Mucosa of descending colon (tissue), 3 donors: ENCODE measurements around the gene PTCRA. TPM values are rescaled to one million over a fixed set of nuclear protein-coding genes. Genes with fewer than 3 reads are reported as not detected.
A peak's percentile ranks its signal among the peaks of the same experiment; 100 is the strongest.

Experiments
- ATAC-seq: fragments of 200-7000 bp; cut with Tn5 transposase; one replicate; pipeline ENCODE4 v1.9.1; 2020; ENCODE audit warnings: mild to moderate bottlenecking, moderate library complexity
- DNase-seq, 3 donors: peaks; one replicate each; pipeline ENCODE4 v3.0.0-alpha.2; 2020
- H3K36me3 ChIP-seq: fragments of 200-600 bp; one replicate; pipeline ENCODE4 v1.8.0; 2021; ENCODE audit warnings: low read depth, mild to moderate bottlenecking
- H3K4me1 ChIP-seq: fragments of 200-600 bp; one replicate; pipeline ENCODE4 v1.8.0; 2021; ENCODE audit warnings: low read depth, mild to moderate bottlenecking
- H3K4me3 ChIP-seq: fragments of 200-600 bp; one replicate; pipeline ENCODE4 v1.8.0; 2021; ENCODE audit warnings: mild to moderate bottlenecking
- H3K9me3 ChIP-seq: fragments of 200-600 bp; one replicate; pipeline ENCODE4 v1.8.0; 2021; ENCODE audit warnings: mild to moderate bottlenecking
- intact Hi-C, 2 donors: fragments of 100-400 bp; cut with DNase I in 1 of 2; cut with micrococcal nuclease in 1 of 2; formaldehyde crosslinking; loops; one replicate each; pipeline versions ENCODE4 v1.11.0 to v1.11.1; 2022; cut with DNase I, micrococcal nuclease
- total RNA-seq, 3 donors: library from RNA; stranded (reverse); fragmentation: NEBNext Ultra II Directional in 2 of 3; extraction: Animal tissue kit (Norgen Biotek cat#: 25700) in 2 of 3; gene quantifications; one replicate each; pipeline versions ENCODE4 v1.2.1 to v1.2.4, GENCODE V29; 2021 to 2023
- TF ChIP-seq, protein P1 (sequence below): fragments of 200-600 bp; IDR thresholded peaks from one replicate; pipeline ENCODE4 v1.8.0; 2022; ENCODE audit warnings: antibody characterized with exemption, mild to moderate bottlenecking
- donor health status: DM: no; HTN: no; CAD: no; lungs with moderate emphysema.
- donor health status: DM: no; HTN: no; CAD: no.
- donor health status: DM: no; HTN: yes; CAD: no.

Gene PTCRA
- total RNA-seq, 3 donors from 2014 or later = not detected

DNA sequence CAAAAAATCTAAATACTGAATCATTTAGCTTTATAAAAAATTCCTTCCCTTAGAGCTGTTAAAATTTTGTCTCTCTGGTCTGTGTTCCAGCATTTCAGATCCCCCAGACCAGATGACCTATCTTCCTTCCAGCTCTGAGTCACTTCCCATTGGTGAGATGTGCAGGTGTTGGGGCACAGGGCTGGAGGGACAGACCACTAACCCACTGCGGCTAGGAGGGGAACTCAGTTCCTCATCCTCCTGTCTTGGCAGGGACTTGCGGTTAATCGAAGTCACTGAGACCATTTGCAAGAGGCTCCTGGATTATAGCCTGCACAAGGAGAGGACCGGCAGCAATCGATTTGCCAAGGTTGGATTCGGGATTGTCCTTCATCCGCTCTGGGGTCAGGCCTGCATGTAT lies 19.5 kb downstream of the PTCRA start:
- H3K4me1 ChIP-seq = peaks cover 17% of the 10 kb centered on the region
- no peak for DNase-seq
- no peaks in the 10 kb centered on the region for H3K36me3 ChIP-seq
- no peaks in the 10 kb centered on the region for H3K9me3 ChIP-seq
- TF ChIP-seq, protein P1, sequence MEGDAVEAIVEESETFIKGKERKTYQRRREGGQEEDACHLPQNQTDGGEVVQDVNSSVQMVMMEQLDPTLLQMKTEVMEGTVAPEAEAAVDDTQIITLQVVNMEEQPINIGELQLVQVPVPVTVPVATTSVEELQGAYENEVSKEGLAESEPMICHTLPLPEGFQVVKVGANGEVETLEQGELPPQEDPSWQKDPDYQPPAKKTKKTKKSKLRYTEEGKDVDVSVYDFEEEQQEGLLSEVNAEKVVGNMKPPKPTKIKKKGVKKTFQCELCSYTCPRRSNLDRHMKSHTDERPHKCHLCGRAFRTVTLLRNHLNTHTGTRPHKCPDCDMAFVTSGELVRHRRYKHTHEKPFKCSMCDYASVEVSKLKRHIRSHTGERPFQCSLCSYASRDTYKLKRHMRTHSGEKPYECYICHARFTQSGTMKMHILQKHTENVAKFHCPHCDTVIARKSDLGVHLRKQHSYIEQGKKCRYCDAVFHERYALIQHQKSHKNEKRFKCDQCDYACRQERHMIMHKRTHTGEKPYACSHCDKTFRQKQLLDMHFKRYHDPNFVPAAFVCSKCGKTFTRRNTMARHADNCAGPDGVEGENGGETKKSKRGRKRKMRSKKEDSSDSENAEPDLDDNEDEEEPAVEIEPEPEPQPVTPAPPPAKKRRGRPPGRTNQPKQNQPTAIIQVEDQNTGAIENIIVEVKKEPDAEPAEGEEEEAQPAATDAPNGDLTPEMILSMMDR = no peak
- ATAC-seq = no peak
- H3K4me3 ChIP-seq = no peak overlapping the region
- intact Hi-C loops = no loop called here

DNA sequence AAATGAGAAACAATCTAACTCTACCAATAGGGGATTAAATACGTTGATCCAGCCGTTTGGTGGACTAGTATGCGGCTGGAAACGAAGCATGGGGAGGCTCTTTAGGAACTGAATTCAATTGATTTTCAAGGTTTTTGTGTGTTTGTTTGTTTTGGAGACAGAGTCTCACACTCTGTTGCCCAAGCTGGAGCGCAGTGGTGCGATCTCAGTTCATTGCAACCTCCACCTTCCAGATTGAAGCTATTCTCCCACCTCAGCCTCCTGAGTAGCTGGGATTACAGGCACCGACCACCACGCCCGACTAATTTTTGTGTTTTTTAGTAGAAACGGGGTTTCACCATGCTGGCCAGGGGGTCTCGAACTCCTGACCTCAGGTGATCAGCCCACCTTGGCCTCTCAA lies 20.5 kb downstream of the PTCRA start:
- intact Hi-C loops = no loop called here
- Histone ChIP-seq H3K9me3 (no peaks in the 10 kb centered on the region), H3K4me3 (no peak overlapping the region), H3K4me1 (peaks cover 8% of the 10 kb centered on the region), H3K36me3 (no peaks in the 10 kb centered on the region)
- ATAC-seq (no peak), DNase-seq (no peak)
- TF ChIP-seq, protein P1 = no peak

DNA sequence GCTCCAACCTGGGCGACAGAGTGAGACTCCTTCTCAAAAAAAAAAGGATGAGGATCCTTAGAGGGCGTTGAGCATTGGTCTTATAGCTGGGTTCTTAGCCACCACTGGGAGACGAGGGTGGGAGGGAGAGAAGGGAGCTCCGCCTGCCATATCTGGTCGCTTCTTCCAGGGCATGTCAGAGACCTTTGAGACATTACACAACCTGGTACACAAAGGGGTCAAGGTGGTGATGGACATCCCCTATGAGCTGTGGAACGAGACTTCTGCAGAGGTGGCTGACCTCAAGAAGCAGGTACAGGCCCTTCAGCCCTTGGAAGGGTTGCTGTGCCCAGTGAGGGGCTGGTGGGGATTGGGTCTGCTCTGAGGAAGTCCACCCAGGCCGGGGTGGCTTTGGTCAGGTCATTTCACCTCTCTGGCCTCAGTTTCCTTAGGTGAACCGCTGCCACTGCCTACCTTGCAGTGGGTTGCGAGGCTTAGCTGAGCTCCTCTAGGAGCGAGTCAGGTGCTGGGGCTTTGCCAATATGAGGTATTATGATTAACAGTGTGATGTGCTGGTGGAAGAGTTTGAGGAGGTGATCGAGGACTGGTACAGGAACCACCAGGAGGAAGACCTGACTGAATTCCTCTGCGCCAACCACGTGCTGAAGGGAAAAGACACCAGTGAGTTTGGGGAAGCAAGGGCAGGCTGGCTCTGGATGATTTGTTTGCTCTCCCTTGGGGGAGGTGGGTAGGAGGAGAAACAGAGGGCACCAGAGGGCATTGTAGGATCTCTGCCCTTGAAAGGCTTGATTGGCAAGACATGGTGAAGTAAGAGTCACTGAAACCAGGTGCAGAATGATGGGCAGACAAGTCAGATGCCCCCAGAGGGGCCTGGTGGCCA lies 21.9 kb downstream of the PTCRA start:
- TF ChIP-seq, protein P1 = no peak
- intact Hi-C loops = no loop called here

DNA sequence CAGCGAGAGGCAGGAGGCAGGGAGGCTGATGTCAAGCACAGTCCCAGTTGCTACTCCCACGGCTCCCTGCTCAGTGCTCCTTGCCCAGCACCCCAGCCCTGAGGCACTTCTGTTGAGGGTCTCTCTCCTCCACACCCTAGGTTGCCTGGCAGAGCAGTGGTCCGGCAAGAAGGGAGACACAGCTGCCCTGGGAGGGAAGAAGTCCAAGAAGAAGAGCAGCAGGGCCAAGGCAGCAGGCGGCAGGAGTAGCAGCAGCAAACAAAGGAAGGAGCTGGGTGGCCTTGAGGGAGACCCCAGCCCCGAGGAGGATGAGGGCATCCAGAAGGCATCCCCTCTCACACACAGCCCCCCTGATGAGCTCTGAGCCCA lies 22.6 kb downstream of the PTCRA start:
- Histone ChIP-seq H3K9me3 (no peaks in the 10 kb centered on the region), H3K4me1 (no peaks in the 10 kb centered on the region), H3K36me3 (no peaks in the 10 kb centered on the region), H3K4me3 (no peak overlapping the region)
- DNase-seq = no peak
- TF ChIP-seq, protein P1 = no peak
- intact Hi-C loops = no loop called here
- ATAC-seq = no peak

More for the DNA sequence above, 21.9 kb downstream of the PTCRA start:
- DNase-seq (no peak), ATAC-seq (no peak)
- Histone ChIP-seq H3K4me1 (no peaks in the 10 kb centered on the region), H3K4me3 (no peak overlapping the region), H3K9me3 (no peaks in the 10 kb centered on the region), H3K36me3 (no peaks in the 10 kb centered on the region)

DNA sequence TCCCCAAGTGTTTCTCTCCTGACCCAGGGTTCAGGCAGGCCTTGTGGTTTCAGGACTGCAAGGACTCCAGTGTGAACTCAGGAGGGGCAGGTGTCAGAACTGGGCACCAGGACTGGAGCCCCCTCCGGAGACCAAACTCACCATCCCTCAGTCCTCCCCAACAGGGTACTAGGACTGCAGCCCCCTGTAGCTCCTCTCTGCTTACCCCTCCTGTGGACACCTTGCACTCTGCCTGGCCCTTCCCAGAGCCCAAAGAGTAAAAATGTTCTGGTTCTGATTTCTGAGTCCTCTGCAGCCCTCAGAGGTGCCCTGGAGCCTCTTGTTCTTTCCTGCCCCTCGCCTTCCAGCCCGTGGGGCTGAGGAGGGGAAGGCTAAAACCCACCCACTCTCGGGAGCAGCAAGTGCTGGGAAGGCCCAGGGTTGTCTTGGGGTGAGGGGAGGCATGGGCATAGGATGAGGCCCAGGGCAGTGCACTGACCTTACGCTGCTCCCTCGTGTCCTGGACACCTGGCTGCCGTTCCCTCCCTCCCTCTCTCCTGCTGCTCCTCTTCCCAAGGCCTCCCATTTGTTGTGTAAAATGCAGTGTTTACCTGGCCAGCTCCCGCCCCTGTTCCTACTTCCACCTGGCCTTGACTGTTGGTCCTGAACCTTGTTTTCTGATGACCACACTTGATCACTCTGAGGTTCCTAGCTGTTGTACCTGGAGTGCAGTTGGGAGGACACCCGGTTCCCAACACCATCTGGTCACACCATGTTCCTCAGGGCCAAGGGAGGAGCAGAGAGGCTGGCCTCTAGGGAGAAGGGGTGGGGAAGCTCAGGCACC lies 23.3 kb downstream of the PTCRA start:
- no peak overlapping the region for H3K4me3 ChIP-seq
- H3K4me1 ChIP-seq = no peaks in the 10 kb centered on the region
- DNase-seq (no peak), ATAC-seq (peak; percentile 75)
- no peaks in the 10 kb centered on the region for H3K36me3 ChIP-seq
- TF ChIP-seq, protein P1 = no peak
- H3K9me3 ChIP-seq = no peaks in the 10 kb centered on the region
- intact Hi-C loops = no loop called here
